ENCODE results near the gene TRIM15. TPM values are rescaled to one million over a fixed set of nuclear protein-coding genes. Genes with fewer than 3 reads are reported as not detected.
"Not testable (repeated sequence)": the region's sequence is repeated elsewhere in the genome, so short reads cannot be mapped to it uniquely, and the experiment has no call there.

The TRIM15 gene
- total RNA-seq, 1 donor = not detected

DNA sequence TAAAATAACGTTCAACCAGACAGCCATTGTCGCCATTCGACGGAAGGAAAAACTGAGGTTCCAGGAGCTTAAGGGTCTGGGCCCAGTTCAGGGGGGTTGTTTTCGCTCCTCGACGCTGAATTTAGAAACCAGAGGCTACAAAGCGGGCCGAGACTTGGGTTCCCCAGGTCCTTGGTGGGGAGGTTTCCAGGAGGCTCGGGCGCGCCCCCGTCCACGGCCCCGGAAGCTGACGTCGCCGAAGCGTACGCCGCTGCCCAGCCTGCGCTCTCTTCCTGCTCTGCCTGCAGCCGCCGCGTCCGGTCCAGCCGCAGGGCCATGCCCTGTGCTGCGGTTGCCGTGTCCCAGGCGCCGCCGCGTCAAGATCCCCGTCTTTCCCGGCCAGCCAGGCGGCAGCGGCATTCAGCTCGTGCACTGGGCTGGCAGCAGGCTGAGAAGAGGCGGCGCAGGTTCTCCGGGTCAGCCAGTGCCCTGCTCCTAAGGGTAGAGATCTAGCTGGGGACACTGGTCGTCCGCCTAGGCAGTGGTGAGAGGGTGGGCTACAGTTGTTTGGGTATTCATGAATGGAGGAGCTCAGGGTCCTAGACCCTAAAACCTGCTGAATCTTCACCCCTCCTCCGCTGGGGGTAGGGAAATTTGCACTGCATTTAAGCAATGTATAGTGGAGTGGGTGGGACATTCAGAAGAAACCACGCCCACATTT, 50.8 kb downstream of the TRIM15 start:
- H3K4me3 ChIP-seq (ENCODE audit: low read depth, low read length) = peak overlapping the region; percentile 97
- DNase-seq (ENCODE audit: low read depth) = peak; percentile 85
- TF ChIP-seq, protein P1, sequence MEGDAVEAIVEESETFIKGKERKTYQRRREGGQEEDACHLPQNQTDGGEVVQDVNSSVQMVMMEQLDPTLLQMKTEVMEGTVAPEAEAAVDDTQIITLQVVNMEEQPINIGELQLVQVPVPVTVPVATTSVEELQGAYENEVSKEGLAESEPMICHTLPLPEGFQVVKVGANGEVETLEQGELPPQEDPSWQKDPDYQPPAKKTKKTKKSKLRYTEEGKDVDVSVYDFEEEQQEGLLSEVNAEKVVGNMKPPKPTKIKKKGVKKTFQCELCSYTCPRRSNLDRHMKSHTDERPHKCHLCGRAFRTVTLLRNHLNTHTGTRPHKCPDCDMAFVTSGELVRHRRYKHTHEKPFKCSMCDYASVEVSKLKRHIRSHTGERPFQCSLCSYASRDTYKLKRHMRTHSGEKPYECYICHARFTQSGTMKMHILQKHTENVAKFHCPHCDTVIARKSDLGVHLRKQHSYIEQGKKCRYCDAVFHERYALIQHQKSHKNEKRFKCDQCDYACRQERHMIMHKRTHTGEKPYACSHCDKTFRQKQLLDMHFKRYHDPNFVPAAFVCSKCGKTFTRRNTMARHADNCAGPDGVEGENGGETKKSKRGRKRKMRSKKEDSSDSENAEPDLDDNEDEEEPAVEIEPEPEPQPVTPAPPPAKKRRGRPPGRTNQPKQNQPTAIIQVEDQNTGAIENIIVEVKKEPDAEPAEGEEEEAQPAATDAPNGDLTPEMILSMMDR (IDR thresholded peaks at IDR 0.05; ENCODE audit: insufficient read depth, low read depth, low read length) = no peak

DNA sequence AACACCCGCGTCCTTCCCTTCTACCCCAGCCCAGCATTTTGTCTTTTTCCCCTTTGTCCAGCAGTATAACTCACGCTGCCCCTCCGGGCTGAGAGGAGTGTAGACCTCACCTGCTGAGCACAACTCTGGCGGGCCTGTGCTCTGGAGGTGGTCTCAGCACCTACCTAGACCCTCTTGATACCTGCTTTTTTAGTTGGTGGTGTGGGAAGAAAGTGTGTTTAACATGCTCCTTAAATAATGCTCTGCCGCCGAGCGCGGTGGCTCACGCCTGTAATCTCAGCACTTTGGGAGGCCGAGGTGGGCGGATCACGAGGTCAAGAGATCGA, 51.3 kb downstream of the TRIM15 start:
- peak overlapping the region; percentile 97 for H3K4me3 ChIP-seq (ENCODE audit: low read depth, low read length)
- TF ChIP-seq, protein P1 (IDR thresholded peaks at IDR 0.05; ENCODE audit: insufficient read depth, low read depth, low read length) = no peak
- no peak for DNase-seq (ENCODE audit: low read depth)

- no peak overlapping the region for H3K4me3 ChIP-seq (ENCODE audit: low read depth, low read length)
- no peak for DNase-seq (ENCODE audit: low read depth)
- TF ChIP-seq, protein P1 (IDR thresholded peaks at IDR 0.05; ENCODE audit: insufficient read depth, low read depth, low read length) = no peak
These were observed 52.8 kb downstream of the TRIM15 start for GRCh38 chr6:30216096-30216495.

GRCh38 chr6:30219244-30219643, 55.9 kb downstream of the TRIM15 start:
- TF ChIP-seq, protein P1 (IDR thresholded peaks at IDR 0.05; ENCODE audit: insufficient read depth, low read depth, low read length) = peak; percentile 89
- H3K4me3 ChIP-seq (ENCODE audit: low read depth, low read length) = no peak overlapping the region
- peak; percentile 57 for DNase-seq (ENCODE audit: low read depth)

DNA sequence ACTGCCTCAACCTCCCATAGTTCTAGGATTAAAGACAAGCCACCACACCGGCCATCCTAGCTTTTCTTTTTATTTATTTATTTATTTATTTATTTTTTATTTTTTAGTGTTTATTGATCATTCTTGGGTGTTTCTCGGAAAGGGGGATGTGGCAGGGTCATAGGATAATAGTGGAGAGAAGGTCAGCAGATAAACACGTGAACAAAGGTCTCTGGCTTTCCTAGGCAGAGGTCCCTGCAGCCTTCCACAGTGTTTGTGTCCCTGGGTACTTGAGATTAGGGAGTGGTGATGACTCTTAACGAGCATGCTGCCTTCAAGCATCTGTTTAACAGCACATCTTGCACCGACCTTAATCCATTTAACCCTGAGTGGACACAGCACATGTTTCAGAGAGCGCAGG, 58.0 kb downstream of the TRIM15 start:
- DNase-seq (ENCODE audit: low read depth); H3K4me3 ChIP-seq (ENCODE audit: low read depth, low read length): not testable (repeated sequence)

DNA sequence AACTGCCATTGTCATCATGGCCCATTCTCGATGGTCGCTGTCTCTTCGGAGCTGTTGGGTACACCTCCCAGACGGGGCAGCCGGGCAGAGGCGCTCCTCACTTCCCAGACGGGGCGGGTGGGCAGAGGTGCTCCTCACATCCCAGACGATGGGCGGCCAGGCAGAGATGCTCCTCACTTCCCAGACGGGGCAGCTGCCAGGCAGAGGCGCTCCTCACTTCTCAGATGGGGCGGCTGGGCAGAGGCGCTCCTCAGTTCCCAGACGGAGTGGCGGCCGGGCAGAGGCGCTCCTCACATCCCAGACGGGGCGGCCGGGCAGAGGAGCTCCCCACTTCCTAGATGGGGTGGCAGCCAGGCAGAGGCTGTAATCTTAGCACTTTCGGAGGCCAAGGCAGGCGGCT, 58.6 kb downstream of the TRIM15 start:
- not testable (repeated sequence) for DNase-seq (ENCODE audit: low read depth); H3K4me3 ChIP-seq (ENCODE audit: low read depth, low read length)

Small RNA genes lying within 50 kb of the gene (small RNA-seq; reads per million reads assigned to genes)
- gene RF00554 = not detected

Other genes with a start within 250 kb of the TRIM15 start
- gene HLA-A, start 221.0 kb upstream of the TRIM15 start, total RNA-seq = 325 and 421 TPM in 2 replicates
- 20.0 and 20.3 TPM in 2 replicates for gene POLR1H, start 102.3 kb upstream of the TRIM15 start, total RNA-seq
- gene PPP1R11, start 96.3 kb upstream of the TRIM15 start, total RNA-seq = 23.7 and 33.2 TPM in 2 replicates
- gene RNF39, start 87.8 kb upstream of the TRIM15 start, total RNA-seq = not detected in 2 replicates
- gene TRIM31, start 50.5 kb upstream of the TRIM15 start, total RNA-seq = not detected in 2 replicates
- not detected in 2 replicates for gene TRIM40, start 27.4 kb upstream of the TRIM15 start, total RNA-seq
- not detected in 2 replicates for gene TRIM10, start 2.3 kb upstream of the TRIM15 start, total RNA-seq
- 20.9 and 21.2 TPM in 2 replicates for gene TRIM26, start 49.9 kb downstream of the TRIM15 start, total RNA-seq
- gene TRIM39, start 163.4 kb downstream of the TRIM15 start, total RNA-seq = 10.8 and 11.3 TPM in 2 replicates
- 26.3 and 45.4 TPM in 2 replicates for gene RPP21, start 181.6 kb downstream of the TRIM15 start, total RNA-seq

All from fibroblast of villous mesenchyme (primary cell).